ENCODE results near the gene HBEGF.

DNA sequence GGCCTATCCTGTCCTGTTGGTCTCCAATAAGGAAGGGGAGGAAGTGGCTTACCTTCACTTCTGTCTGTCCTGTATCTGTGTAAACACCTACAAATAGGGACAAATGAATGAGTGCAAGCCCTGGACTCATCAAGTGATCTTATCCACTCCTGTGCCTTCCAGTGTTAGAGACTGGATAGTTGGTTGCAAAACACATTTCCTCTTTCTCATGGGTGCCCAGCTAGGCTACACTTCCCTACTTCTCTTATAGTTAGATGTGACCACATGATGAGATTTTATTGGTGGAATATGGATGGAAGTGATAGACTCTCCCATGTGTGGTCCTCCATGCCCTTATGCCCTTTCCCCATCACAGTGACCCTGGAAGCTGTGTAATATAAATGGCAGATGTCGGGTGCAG lies 26.6 kb downstream of the HBEGF start:
- no peak for TF ChIP-seq CREM (IDR thresholded peaks at IDR 0.05; ENCODE audit: low read depth)
- TF ChIP-seq CBFB (IDR thresholded peaks at IDR 0.05; ENCODE audit: low read depth), result no peak
- TF ChIP-seq, protein P1, sequence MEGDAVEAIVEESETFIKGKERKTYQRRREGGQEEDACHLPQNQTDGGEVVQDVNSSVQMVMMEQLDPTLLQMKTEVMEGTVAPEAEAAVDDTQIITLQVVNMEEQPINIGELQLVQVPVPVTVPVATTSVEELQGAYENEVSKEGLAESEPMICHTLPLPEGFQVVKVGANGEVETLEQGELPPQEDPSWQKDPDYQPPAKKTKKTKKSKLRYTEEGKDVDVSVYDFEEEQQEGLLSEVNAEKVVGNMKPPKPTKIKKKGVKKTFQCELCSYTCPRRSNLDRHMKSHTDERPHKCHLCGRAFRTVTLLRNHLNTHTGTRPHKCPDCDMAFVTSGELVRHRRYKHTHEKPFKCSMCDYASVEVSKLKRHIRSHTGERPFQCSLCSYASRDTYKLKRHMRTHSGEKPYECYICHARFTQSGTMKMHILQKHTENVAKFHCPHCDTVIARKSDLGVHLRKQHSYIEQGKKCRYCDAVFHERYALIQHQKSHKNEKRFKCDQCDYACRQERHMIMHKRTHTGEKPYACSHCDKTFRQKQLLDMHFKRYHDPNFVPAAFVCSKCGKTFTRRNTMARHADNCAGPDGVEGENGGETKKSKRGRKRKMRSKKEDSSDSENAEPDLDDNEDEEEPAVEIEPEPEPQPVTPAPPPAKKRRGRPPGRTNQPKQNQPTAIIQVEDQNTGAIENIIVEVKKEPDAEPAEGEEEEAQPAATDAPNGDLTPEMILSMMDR (IDR thresholded peaks at IDR 0.05 in 2 of 3, conservative IDR thresholded peaks at IDR 0.05 in 1 of 3; ENCODE audit: control insufficient read depth in 2 of 3, extremely low read depth in 1 of 3, insufficient read depth in 1 of 3, low read depth in 3 of 3, low read length in 3 of 3), result no peak
- TF ChIP-seq SRF (IDR thresholded peaks at IDR 0.05; ENCODE audit: low read depth in 2 of 2, low read length in 2 of 2), result no peak
- no peak for TF ChIP-seq NFYB (IDR thresholded peaks at IDR 0.05; ENCODE audit: insufficient read depth, low read depth, low read length)
- no peak for TF ChIP-seq EZH2 (IDR thresholded peaks at IDR 0.05; ENCODE audit: borderline replicate concordance, control insufficient read depth, low read depth, low read length)
- no peak for TF ChIP-seq POLR2AphosphoS5 (IDR thresholded peaks at IDR 0.05; ENCODE audit: low read length)

All from GM12878 (cell line).